HT-29 (cell line): Measurements from ENCODE around the gene GOLGA6B. TPM values are rescaled to one million over a fixed set of nuclear protein-coding genes. Genes with fewer than 3 reads are reported as not detected.
A peak's percentile ranks its signal among the peaks of the same experiment; 100 is the strongest.
"Not testable (repeated sequence)": the region's sequence is repeated elsewhere in the genome, so short reads cannot be mapped to it uniquely, and the experiment has no call there.

Experiments used
- DNase-seq: peaks from one replicate; pipeline ENCODE4 v3.0.0-alpha.2; 2015; ENCODE audit warnings: low spot score
- total RNA-seq: library from RNA; depleted of rRNA; stranded (reverse); fragments of >200 nt; shearing (Covaris generic); gene quantifications from 2 replicates; pipeline ENCODE4 v1.2.3, GENCODE V29; 2014; rRNA removed

Gene GOLGA6B, protein sequence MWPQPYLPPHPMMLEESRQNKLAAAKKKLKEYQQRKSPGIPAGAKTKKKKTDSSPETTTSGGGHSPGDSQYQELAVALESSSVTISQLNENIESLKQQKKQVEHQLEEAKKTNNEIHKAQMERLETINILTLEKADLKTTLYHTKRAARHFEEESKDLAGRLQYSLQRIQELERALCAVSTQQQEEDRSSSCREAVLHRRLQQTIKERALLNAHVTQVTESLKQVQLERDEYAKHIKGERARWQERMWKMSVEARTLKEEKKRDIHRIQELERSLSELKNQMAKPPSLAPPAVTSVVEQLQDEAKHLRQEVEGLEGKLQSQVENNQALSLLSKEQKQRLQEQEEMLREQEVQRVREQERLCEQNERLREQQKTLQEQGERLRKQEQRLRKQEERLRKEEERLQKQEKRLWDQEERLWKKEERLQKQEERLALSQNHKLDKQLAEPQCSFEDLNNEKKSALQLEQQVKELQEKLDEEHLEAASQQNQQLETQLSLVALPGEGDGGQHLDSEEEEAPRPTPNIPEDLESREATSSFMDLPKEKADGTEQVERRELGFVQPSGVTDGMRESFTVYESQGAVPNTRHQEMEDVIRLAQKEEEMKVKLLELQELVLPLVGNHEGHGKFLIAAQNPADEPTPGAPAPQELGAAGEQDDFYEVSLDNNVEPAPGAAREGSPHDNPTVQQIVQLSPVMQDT
- total RNA-seq: not detected in 2 replicates

DNA sequence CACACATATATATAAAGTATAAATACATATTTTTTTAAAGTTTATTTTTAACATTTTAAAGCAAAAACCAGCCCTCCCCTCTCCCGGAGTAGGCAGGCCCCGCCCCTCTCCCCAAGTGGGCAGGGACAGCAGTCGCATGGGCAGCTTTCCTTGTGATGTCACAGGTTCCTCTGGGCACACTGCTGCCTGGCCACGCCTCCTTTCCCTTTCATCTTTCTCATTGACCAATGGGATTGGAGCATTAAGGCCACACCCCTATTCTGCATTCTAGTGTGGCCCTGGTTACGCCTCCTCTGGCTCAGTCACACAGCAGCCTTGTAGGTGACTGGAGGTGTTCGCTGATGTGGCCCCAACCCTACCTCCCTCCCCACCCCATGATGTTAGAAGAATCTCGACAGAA is at the start of gene GOLGA6B:
GOLGA6B (plus strand) TSS at position 301 of the 400 bp plus-strand sequence; CDS start at position 342, 41 bp downstream.
- DNase-seq: not testable (repeated sequence)

DNA sequence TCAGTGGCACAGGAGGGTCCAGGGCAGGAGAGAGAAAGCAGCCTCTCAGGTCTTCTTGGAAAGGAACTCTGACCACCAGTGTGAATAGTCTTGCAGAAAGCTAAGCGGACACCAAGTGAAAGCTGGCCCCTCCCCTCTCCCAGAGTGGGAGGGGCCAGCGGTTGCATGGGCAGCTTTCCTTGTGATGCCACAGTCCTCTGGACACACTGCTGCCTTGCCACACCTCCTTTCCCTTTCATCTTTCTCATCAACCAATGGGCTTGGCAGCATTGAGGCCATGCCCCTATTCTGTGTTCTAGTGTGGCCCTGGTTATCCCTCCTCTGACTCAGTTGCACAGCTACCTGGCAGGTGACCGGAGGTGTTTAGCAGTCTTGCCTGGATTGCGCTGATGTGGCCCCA is 49.7 kb upstream of the GOLGA6B start:
- DNase-seq: peak; percentile 47

DNA sequence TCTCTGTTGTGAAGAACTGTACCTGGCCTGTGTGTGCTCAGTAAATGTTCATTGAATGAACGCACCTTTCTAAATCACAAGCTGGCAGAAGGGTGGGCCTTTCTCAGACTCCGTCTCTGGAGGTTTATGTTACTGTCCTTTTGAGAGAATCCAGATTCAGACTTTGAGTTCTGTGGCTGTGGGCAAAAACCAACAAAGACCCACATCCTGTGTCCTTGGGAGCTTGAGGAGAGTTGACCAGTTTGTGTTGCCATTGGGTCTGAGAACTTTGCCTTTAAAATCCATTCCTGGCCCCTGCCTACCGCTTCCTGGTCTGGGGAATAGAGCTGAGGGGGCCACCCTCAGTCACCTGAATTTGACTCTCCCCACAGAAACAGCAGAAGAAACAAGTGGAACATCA is 46.4 kb upstream of the GOLGA6B start:
- DNase-seq: not testable (repeated sequence)

DNA sequence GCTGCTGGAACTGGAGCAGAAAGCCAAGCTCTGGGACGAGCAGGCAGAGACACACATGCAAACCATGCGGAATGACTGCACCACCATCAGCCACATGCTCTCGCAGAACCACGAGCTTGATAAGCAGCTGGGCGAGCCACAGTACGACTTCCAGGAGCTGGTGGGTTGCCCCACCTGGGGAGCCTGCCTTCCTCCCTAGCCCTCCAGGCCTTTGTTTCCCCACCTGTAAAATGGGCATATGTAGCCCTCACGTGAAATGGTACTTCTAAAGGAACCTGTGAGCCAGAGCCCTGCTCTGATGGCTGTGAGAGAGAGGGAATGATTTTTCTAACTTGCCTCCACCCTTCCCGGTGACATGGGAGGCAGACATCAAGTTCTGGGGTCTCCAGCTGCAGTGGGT is 44.6 kb upstream of the GOLGA6B start:
- DNase-seq: no peak

DNA sequence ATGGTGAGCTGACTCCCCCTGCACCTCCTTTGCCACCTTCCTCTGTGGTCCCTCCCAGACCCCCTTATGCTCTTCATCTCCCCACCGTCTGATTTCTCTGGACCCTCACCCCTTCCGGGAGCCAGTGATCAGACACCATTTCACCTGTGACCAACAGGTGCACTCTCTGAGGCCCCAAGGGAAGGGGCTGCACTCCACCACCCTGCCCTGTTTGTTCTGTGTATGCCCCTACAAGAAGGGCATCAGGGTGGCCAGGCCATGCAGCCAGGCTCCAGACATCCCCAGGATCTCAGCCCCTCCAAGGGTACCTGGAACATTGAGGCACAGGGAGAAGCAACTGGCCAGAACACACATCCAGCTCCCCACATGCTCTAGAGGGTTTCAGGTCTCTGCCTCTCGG is 42.2 kb upstream of the GOLGA6B start:
- not testable (repeated sequence) for DNase-seq

DNA sequence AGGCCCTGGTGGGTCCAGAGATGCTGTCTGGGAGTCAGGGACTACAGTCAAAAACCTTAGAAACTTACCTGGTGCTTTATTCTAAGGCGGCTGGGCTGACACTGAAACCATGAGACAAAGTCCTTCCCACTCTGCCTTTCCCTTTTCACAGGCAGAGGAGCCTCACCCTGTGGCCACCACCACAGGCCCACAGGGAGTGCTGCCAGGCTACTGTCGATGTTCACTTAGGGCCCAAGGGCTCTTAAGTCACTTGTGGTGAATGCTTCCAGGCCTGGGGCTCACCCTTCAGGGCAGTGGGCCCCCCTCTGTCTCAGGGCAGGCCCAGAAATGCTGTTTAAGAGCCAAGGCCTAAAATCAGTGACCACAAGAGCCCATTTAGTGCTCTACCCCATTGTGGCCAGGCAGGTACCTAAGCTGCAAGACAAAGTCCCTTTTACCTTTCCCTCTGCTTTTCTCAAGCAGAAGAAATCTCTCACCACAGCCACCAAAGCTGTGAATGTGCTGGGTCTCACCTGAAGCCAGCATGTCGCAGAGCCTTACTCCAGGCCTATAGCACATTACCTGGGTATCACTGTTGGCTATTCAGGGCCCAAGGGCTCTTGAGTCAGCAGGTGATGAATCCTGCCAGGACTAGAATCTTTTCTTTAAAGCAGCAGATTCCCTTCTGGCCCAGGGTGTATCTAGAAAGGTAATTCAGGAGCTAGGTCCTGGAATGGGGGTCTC is 39.5 kb upstream of the GOLGA6B start:
- DNase-seq: no peak

DNA sequence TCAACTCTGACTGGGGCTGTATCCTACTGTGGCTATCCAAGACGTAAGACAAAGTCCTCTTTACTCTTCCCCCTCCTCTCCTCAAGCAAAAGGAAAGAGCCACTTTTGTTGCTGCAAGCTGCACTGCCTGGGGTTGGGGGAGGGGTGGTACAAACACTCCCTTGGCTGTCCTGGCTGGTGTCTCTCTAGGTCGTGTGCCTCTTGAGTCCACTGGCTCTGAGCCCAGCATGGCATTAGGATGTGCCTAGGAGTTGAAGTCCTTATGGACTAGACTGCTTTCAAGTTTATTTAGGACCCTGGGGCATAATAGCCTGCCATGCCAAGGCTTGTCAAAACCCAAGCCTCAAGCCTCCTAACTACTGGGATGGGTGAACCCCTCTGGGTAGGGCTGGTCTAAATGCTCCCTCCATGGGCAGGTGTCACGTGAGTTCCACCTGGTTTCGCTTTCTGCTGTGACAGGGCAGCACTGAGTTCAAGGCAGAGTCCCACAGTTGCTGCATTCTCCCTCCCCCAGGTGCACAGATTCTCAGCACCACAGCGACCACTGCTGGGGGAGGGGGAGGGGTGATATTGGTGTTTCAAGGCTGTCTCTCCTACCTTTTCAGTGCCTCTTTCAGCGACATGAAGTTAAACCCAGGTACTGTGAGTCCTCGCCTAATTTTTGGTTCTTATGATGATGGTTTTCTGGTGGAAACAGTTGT is 38.8 kb upstream of the GOLGA6B start:
- DNase-seq: not testable (repeated sequence)

DNA sequence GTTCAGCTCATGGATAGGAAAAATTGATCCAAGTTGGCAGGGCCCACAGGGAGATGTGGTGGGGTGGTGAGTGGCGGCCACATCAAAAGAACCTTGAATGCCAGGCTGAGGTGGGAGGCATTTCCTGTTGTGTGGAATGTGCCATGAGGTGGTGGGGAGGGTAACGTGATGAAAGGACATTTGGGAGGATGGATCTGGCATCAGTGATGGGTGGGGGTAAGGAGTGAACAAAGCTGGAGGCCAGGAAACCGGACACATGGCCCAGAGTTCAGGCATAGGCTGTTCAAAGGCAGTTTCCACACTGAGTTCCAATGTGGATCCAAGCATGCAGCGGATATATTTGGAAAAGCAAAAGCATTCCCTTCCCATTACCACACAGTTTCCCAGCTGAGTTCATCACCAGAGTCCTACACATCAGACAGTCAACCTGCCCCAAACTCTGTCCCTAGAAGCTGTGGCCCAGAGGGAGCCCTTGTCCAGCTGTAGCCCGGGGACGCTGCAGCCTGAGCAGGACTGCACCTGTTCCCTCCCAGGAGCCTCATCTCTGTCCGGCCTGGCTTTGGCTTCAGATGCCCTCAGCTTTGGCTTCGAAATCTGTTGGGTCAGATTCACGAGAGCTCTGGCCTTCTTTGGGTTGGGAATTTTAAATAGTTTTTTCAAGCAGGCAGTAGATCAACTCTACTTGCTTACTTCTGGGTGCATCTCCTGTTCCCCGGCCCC is 37.8 kb upstream of the GOLGA6B start:
- no peak for DNase-seq

DNA sequence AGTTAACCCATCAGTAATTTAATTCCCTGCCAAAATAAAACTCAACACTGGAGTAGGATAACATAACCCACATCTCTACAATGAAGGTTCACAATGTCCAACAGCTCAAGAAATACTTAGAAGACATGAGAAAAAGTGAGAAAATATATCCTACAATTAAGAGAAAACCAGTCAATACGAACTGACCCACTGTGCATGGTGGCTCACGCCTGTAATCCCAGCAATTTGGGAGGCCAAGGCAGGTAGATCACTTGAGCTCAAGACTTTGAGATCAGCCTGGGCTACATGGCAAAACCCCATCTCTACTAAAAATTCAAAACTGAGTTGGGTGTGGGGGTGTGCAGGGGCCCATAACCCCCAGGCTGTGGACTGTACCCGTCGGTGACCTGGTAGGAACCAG is 30.6 kb upstream of the GOLGA6B start:
- DNase-seq: not testable (repeated sequence)

DNA sequence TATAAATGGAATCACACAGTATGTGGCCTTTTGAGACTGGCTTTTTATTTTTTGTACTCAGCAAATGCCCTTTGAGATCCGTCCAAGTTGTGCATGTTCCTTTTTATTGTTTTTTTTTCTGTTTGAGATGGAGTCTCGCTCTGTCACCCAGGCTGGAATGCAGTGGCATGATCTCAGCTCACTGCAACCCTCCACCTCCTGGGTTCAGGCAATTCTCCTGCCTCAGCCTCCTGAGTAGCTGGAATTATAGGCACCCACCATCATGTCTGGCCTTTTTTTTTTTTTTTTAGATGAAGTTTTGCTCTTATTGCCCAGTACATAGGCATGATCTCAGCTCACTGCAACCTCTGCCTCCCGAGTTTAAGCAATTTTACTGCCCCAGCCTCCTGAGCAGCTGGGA is 28.3 kb upstream of the GOLGA6B start:
- DNase-seq: not testable (repeated sequence)

DNA sequence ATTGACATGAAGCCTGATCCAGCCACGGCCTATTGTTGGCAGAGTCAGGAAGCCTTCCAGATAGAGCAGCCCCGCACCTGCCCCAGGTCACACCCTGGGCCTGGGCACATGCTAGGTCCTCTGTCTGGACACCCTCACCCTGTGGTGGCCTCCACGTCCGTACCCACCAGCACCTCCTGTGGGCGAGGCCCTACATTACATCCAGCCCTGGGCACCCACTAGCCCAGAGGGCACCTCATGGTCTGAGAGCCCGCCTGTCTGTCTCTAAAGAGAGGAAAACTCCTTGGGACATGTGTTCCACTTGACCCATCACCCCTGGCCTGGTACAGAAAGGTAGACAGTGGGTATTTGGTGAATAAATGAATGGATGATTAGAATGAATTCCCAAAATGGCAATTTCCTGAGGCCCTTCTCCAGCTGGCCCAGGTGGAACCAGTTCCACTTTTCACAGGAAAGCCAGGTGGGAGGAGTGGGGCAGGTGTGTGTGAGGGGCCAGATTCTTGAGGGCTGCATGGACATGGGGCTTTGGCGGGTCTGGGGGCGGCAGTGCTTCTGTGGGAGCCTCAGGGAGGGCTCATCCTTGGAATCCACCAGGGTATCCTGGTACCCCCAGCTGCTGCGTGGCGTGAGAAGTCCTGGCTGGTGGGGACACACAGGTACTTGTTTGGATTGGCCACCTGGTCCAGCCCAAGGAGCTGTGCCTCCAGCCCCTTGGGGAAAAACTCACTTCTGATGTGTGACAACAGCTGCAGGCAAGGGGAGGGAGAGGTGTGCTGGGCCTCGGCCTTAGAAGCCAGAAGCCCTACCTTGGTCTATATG is 26.0 kb upstream of the GOLGA6B start:
- peak; percentile 13 for DNase-seq

DNA sequence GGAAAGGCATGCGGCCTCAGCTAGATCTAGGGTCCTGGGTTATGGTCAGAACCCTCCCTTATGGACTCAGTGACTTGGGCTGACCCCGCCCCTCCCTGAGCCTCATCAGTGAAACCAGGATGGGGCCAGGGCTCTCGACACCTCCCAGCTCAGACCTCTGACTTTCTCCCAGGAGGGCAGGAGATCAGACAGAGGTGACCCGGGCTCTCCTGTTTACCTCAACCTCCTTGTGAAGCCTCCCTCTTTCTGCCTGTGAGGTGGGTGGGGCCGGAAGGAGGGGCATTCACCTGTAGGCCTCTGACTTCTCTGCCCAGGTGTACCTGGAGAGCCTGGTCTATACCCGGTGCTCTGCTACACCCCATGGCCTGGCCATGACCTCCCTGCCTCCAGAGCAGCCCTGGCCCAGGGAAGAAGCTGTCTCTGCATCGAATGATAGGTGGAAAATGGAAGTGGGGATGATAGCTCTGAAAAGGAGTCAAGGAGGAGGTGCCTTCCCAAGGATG is 25.4 kb upstream of the GOLGA6B start:
- DNase-seq: not testable (repeated sequence)

DNA sequence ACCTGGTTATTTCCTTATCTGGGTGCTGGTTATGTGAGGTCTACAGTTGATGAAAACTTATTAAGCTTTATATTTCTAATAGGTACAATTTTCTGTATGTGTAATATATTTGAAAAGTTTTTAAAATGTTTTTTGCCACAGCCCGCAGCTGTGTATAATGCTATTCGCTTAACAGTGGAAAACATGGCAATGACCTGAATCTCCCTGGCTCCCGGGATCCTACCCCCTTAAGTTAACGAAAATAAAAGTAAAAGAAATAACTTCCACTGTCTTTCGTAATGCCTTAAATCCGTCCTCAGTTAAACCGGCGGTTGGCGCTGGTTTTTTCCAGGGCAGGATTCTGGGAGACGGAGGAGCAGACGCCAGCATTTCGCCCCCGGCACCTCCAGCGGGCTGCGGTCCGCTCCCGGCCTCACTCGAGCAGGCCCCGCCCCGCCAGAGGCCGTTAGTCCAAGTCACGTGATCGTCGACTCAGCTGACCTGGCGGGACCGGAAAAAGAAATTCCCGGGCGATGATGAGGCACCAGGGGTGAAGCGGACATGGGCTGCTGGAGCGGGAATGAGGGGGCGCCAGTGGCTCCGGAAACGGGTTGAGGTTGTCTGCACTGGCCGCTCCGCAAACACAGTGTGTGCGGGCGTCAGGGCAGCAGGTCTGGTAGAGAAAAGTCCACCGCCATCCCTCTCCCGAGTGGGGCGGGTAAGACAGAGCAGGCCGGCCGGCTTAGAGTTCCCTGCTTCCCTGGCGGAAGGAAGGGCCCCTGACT is 17.8 kb upstream of the GOLGA6B start:
- peak; percentile 66 for DNase-seq

DNA sequence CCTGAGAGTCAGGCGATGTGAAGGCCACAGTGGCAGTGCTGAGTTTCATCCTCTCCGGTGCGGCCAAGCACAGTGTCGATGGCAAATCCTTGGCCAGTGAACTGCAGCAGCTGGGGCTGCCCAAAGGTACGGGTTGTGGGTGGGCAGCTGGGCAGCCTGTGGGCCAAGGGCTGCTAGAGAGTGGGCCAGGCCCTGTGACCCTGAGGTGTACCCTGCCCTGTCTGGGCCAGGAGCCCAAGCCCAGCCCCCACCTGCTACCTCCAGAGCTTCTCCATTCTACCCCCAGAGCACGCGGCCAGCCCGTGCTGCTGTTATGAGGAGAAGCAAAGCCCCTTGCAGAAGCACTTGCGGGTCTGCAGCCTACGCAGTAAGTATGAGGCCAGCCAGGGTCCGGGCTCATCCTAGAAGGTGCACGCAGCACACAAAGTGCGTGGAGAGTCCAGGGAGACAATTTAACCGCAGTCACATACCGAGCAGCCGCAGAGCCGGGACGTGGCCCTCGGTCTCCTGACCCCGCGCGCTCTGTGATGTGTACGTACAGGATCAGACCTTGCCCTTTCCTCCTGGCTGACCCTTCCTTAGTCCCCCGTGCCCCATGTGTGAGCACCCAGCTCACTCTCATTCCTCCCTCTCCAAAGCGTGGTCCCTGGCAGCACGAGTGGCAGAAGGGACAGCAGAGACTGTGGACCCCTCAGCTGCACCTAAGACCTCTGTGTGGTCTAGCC is 14.6 kb upstream of the GOLGA6B start:
- not testable (repeated sequence) for DNase-seq

DNA sequence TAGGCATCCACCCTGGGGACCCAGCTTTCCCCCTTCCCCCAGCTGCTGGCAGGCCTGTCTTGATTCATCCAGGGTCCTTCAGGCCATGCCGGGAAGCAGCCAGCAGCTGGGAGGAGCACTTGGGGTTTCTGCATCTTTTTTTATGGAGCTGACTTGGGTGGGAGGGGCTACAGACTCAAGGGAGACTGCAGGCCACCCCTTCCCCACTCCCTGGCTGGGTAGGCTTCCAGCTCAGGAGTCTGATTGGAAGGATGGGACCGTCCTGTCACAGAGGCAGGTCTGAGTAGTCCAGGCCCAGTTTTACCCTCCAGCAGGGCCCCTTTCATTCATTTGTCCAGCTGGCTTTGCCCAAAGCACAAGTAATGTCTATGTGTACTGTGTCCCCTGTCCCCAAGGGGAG is 12.2 kb upstream of the GOLGA6B start:
- DNase-seq: not testable (repeated sequence)

DNA sequence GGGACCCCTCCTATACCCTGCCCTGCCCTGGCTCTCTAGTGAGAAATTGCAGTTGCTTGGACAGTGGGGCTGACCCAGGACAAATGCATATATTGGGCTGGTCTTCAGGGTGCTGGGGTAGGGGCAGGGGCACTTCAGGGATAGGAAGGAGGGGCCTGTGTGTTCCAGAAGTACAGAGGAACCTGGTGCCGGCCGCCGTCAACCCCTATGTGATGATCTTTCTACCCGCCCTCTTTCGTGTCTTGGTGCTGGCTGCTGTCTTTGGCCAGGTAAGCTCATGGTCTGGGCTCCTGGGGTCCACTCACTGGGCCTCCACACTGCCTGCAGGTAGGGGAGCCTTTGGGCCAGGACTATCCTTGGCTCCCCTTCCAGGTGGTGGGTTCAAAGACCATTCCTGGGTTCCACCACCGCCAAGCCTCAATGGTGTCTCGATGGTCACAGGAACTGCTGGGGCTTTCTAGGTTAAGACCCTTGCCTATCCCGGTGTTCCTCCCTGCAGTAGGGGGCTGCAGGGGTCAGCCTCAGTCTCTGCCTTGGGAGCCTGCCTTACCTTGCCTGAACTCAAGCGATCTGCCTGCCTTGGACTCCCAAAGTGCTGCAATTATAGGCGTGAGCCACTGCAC is 5.8 kb upstream of the GOLGA6B start:
- DNase-seq: not testable (repeated sequence)

DNA sequence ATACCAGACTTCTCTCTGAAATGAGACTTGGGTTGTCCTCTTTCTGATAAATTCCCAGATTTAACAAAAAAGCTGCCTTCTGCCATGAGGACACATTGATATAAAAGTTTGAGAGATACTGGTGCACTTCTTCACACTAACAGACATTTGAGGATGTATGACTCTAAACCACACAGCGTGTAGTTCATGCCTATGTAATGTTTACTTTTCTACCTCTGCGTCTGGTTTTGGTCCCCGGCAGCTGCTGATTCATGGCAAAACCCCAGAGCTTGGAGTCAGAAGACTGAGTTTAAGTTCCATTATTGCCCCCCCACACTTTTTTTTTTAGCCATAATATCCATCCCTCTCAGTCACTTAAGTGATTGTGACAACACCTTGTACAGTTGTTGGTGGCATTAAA is 1.5 kb downstream of the GOLGA6B start:
- not testable (repeated sequence) for DNase-seq

DNA sequence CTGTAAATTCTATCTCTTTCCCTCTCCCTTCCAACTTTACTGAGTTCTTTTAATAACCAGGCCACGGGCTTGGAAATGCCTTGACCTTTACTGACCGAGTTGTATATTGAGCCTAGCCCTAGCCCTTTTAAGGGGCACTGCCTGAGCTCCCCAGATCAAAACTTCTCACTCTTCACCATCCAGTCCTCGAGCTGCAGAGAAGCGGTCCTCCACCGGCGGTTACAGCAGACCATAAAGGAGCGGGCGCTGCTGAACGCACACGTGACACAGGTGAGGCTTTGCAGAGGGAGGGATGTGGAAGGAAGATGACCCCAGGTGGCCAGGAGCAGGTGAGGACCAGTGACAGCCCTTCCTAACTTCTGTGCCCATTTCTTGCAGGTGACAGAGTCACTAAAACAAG is 6.6 kb downstream of the GOLGA6B start:
- DNase-seq: not testable (repeated sequence)
